ENCODE measurements around the gene TIAM2. TPM values are rescaled to one million over a fixed set of nuclear protein-coding genes. Genes with fewer than 3 reads are reported as not detected.
A peak's percentile ranks its signal among the peaks of the same experiment; 100 is the strongest.

The TIAM2 gene
- total and polyA plus RNA-seq, 9 of the 15 experiments (the other 6 are each of a cell fraction or from before 2014, with no cell fraction given), result 0.73 to 6.5 (median 4.3) TPM

GRCh38 chr6:155196911-155197310, 201.8 kb downstream of the TIAM2 start (continued):
- TF ChIP-seq ZFP91 (CRISPR knock-in tag; IDR thresholded peaks at IDR 0.05), result no peak
- TF ChIP-seq MCM3 (IDR thresholded peaks at IDR 0.05), result no peak
- TF ChIP-seq SMARCA4 (IDR thresholded peaks at IDR 0.05), result no peak

GRCh38 chr6:155197932-155198331, 202.8 kb downstream of the TIAM2 start:
- H3K4me3 ChIP-seq, result no peak overlapping the region
- POLR2A ChIA-PET, result interaction anchor here (0.6 kb wide), 1 partner anchor 65 kb away, joined by 3 read pairs; no protein-coding TSS in a partner anchor
- in situ Hi-C loops (cut with MboI), result no loop called here

More at GRCh38 chr6:155197932-155198331, 202.8 kb downstream of the TIAM2 start:
- H3K9me3 ChIP-seq (replicated peaks; ENCODE audit: control insufficient read depth, insufficient read depth, low read depth, low read length), result no peaks in the 10 kb centered on the region
- no peaks in the 10 kb centered on the region for H3K79me2 ChIP-seq (ENCODE audit: control insufficient read depth, insufficient read depth, low read length)
- H3K27ac ChIP-seq (ENCODE audit: extremely low read depth, low read depth, low read length), result no peak overlapping the region
- H3K9me1 ChIP-seq (ENCODE audit: control insufficient read depth, insufficient read depth, low read length), result no peaks in the 10 kb centered on the region
- H3K36me3 ChIP-seq (ENCODE audit: control insufficient read depth, insufficient read depth, low read length), result no peaks in the 10 kb centered on the region
- CTCF ChIA-PET (ENCODE audit: low intra/inter-chr PET ratio), result no interaction called here
- ATAC-seq (no peak), FAIRE-seq (no peak), DNase-seq (ENCODE audit: extremely low read depth in 1 of 4, low spot score in 3 of 4) (no peak)
- WGBS (ENCODE audit: insufficient coverage, low coverage, missing lambda C conversion rate), result 6% methylated on average over 2 of the region's 2 CpGs
- no peaks in the 10 kb centered on the region; a peak in 1 of 5 replicates for H3K4me1 ChIP-seq (replicated peaks in 1 of 2; ENCODE audit: control insufficient read depth in 2 of 2, insufficient read depth in 2 of 2, low read length in 2 of 2)
- TF ChIP-seq MCM5 (IDR thresholded peaks at IDR 0.05; ENCODE audit: low read depth) (no peak), ZNF583 (CRISPR knock-in tag; IDR thresholded peaks at IDR 0.05) (no peak), SPI1 (IDR thresholded peaks at IDR 0.05; ENCODE audit: borderline replicate concordance, low read depth, low read length) (peak; percentile 53; the same call in 1 of the 2 replicates)
- H3K27me3 ChIP-seq (ENCODE audit: control insufficient read depth in 2 of 2, insufficient read depth in 2 of 2, low read length in 2 of 2), result peaks cover 11 to 30% of the 10 kb centered on the region in 2 experiments; a peak in 4 of 5 replicates
- H3K4me2 ChIP-seq (ENCODE audit: insufficient read depth, low read length), result no peak overlapping the region
- H4K20me1 ChIP-seq (replicated peaks; ENCODE audit: control insufficient read depth, insufficient read depth, low read length), result no peaks in the 10 kb centered on the region
- intact Hi-C loops (cut with micrococcal nuclease), result no loop called here
- H2AFZ ChIP-seq (ENCODE audit: low read depth, low read length), result no peak overlapping the region
- H3K9ac ChIP-seq (ENCODE audit: insufficient read depth in 1 of 2, low read depth in 2 of 2, low read length in 2 of 2), result no peak overlapping the region
- no TSS peak for BruUV-seq (replicated peaks)

Data from K562 (cell line).